Gastroesophageal sphincter (tissue), 4 donors: ENCODE measurements around the gene PITPNB. TPM values are rescaled to one million over a fixed set of nuclear protein-coding genes. Genes with fewer than 3 reads are reported as not detected.
A peak's percentile ranks its signal among the peaks of the same experiment; 100 is the strongest.

Experiments
- ATAC-seq: fragments of 150-250 bp; one replicate; pipeline ENCODE4 v1.9.1; 2016; ENCODE audit warnings: mild to moderate bottlenecking, moderate library complexity
- H3K27ac ChIP-seq, 4 donors: fragments of 200-600 bp; sonication (generic) in 3 of 4; 1 replicate in 3 of 4; 2 replicates in 1 of 4; pipeline ENCODE4 v1.5.1; 2016 to 2019
- H3K27me3 ChIP-seq: fragments of 200-600 bp; sonication (generic); one replicate; pipeline ENCODE4 v1.5.1; 2019
- H3K36me3 ChIP-seq, 2 donors: fragments of 200-600 bp; sonication (generic); one replicate each; pipeline ENCODE4 v1.5.1; 2019; ENCODE audit warnings: control low read depth in 1 of 2
- H3K4me1 ChIP-seq, 3 donors: fragments of 200-600 bp; sonication (generic); 1 replicate in 2 of 3; 2 replicates in 1 of 3; pipeline ENCODE4 v1.5.1; 2016 to 2019; ENCODE audit warnings: control low read depth in 2 of 3
- H3K4me3 ChIP-seq, 2 donors: fragments of 200-600 bp; sonication (generic); one replicate each; pipeline ENCODE4 v1.5.1; 2019; ENCODE audit warnings: mild to moderate bottlenecking in 1 of 2, moderate library complexity in 1 of 2
- H3K9me3 ChIP-seq, 3 donors: fragments of 200-600 bp; sonication (generic); one replicate each; pipeline ENCODE4 v1.5.1; 2017 to 2019; ENCODE audit warnings: control low read depth in 2 of 3
- EP300 ChIP-seq: sonication (generic); formaldehyde crosslinking; IDR thresholded peaks from one replicate; pipeline ENCODE4 v1.6.1; 2017; ENCODE audit warnings: antibody characterized with exemption, mild to moderate bottlenecking
- POLR2A ChIP-seq, 2 donors: fragments of 450-650 bp; IDR thresholded peaks; one replicate each; pipeline ENCODE4 v1.6.1; 2017; ENCODE audit warnings: antibody characterized with exemption in 2 of 2, mild to moderate bottlenecking in 2 of 2, moderate library complexity in 1 of 2
- POLR2AphosphoS5 ChIP-seq: sonication (generic); formaldehyde crosslinking; IDR thresholded peaks from one replicate; pipeline ENCODE4 v1.6.1; 2017; ENCODE audit warnings: antibody characterized with exemption
- WGBS, 2 donors: methylation state at CpG; one replicate each; pipeline ENCODE4 v1.1.5; 2018; ENCODE audit warnings: low coverage in 1 of 2; 5-methylcytosine and 5-hydroxymethylcytosine counted together
- total RNA-seq, 4 donors: library from RNA; depleted of rRNA; stranded (reverse); fragments of >200 nt; gene quantifications; one replicate each; pipeline ENCODE4 v1.1.0, GENCODE V29; 2016
- TF ChIP-seq, protein P1 (sequence below), 4 experiments: fragments of 200-600 bp in 2 of 4; fragments of 450-650 bp in 2 of 4; sonication (generic) in 1 of 4; IDR thresholded peaks; one replicate each; pipeline ENCODE4 v1.5.1; 2017 to 2019; ENCODE audit warnings: antibody characterized with exemption in 4 of 4, mild to moderate bottlenecking in 2 of 4, moderate library complexity in 2 of 4

The PITPNB gene
- total RNA-seq, 4 donors from 2014 or later, result 62.8 to 103 (median 96.6) TPM

DNA sequence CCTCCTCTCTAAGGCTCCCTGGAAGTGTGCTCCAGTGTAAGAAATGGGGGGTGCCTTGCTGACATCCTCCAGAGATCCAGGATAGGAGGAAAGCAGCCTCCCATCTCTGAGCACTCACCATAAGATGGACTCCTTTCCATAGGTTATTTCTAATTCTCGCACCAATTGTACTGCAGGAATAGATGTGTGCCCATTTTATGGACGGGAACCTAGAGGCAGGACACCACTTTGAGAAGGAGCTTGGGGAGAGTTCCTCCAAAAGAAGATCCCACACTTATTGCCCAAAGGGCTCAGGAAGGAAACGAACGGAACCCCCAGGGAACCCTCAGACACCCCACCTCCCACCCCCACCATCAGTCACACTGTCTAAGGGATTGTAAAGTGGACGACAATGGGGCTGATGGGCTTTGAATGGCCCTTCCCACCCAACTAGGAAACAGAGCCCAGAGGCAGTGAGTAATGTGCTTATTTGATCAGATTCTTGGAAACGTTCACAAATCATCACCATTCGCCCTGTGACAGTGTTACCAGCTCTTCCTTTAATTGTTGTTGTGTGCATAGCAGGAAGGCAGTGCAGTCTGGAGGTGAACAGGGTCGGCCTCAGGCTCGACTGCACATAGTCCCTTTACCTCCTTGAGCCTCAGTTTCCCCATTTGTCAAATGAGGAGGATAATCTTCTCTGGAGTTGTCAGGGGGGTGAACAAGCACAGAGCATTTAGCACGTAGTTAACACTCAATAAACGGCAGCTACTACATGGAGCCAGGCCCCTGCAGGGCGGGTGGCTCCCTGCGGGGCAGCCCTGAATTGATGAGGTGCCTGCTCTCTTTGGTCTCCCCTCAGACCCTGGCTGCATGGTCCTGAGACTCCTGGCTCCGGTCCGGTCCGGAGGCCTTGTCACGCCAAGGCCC, 109.1 kb downstream of the PITPNB start:
- TF ChIP-seq, protein P1, sequence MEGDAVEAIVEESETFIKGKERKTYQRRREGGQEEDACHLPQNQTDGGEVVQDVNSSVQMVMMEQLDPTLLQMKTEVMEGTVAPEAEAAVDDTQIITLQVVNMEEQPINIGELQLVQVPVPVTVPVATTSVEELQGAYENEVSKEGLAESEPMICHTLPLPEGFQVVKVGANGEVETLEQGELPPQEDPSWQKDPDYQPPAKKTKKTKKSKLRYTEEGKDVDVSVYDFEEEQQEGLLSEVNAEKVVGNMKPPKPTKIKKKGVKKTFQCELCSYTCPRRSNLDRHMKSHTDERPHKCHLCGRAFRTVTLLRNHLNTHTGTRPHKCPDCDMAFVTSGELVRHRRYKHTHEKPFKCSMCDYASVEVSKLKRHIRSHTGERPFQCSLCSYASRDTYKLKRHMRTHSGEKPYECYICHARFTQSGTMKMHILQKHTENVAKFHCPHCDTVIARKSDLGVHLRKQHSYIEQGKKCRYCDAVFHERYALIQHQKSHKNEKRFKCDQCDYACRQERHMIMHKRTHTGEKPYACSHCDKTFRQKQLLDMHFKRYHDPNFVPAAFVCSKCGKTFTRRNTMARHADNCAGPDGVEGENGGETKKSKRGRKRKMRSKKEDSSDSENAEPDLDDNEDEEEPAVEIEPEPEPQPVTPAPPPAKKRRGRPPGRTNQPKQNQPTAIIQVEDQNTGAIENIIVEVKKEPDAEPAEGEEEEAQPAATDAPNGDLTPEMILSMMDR (IDR thresholded peaks at IDR 0.05), result no peak
- Histone ChIP-seq H3K9me3 (no peaks in the 10 kb centered on the region), H3K27me3 (no peaks in the 10 kb centered on the region), H3K27ac (peak overlapping the region; percentile 3 to 85 (median 81)), H3K4me1 (peaks cover 3 to 34% (median 16%) of the 10 kb centered on the region in 3 donors), H3K36me3 (no peaks in the 10 kb centered on the region), H3K4me3 (no peak overlapping the region)
- WGBS, 2 donors, result 7 to 18% methylated on average over 3 to 11 of the region's 17 CpGs
- peak; percentile 11 for ATAC-seq

- H3K36me3 ChIP-seq, result no peaks in the 10 kb centered on the region
- no peaks in the 10 kb centered on the region for H3K27me3 ChIP-seq
- no CpG with 5 or more reads among the region's 5 CpGs for WGBS, 2 donors
- peaks cover 3 to 41% (median 16%) of the 10 kb centered on the region in 3 donors for H3K4me1 ChIP-seq
- TF ChIP-seq, protein P1 (IDR thresholded peaks at IDR 0.05), result no peak
- TF ChIP-seq POLR2AphosphoS5 (no peak), EP300 (no peak), POLR2A (IDR thresholded peaks at IDR 0.05) (no peak)
- H3K4me3 ChIP-seq, result no peak overlapping the region
- no peaks in the 10 kb centered on the region for H3K9me3 ChIP-seq
- peak overlapping the region in 2 of 4 donors; percentile 78 to 85 for H3K27ac ChIP-seq
- no peak for ATAC-seq
Observed at GRCh38 chr22:27809226-27809603, 109.8 kb downstream of the PITPNB start.

- WGBS, 2 donors, result 66 to 74% methylated on average over 7 to 10 of the region's 18 CpGs
- Histone ChIP-seq H3K4me1 (peaks cover 3 to 47% (median 16%) of the 10 kb centered on the region in 3 donors), H3K9me3 (no peaks in the 10 kb centered on the region), H3K36me3 (no peaks in the 10 kb centered on the region), H3K27me3 (no peaks in the 10 kb centered on the region), H3K4me3 (no peak overlapping the region), H3K27ac (peak overlapping the region in 2 of 4 donors; percentile 38 to 85)
- no peak for ATAC-seq
- TF ChIP-seq EP300, result no peak
- TF ChIP-seq, protein P1 (IDR thresholded peaks at IDR 0.05), result no peak
- no peak for TF ChIP-seq POLR2AphosphoS5
- TF ChIP-seq POLR2A (IDR thresholded peaks at IDR 0.05), result no peak
Observed at GRCh38 chr22:27808451-27809225, 110.4 kb downstream of the PITPNB start.

GRCh38 chr22:27805841-27806240, 113.2 kb downstream of the PITPNB start:
- Histone ChIP-seq H3K27ac (no peak overlapping the region), H3K9me3 (no peaks in the 10 kb centered on the region), H3K36me3 (no peaks in the 10 kb centered on the region), H3K4me1 (peaks cover 3 to 51% (median 15%) of the 10 kb centered on the region in 3 donors), H3K4me3 (no peak overlapping the region), H3K27me3 (no peaks in the 10 kb centered on the region)
- 92 to 95% methylated on average over 3 to 4 of the region's 7 CpGs for WGBS, 2 donors
- ATAC-seq, result no peak
- no peak for TF ChIP-seq EP300
- TF ChIP-seq POLR2AphosphoS5, result no peak
- TF ChIP-seq, protein P1 (IDR thresholded peaks at IDR 0.05), result no peak
- no peak for TF ChIP-seq POLR2A (IDR thresholded peaks at IDR 0.05)
